NT2/D1 (cell line): Measurements from ENCODE around the gene MVK.

Experiments
- DNase-seq: peaks from one replicate; pipeline ENCODE4 v3.0.0-alpha.2; 2011; ENCODE audit warnings: low read depth, low spot score
- H3K27me3 ChIP-seq: 2 replicates; pipeline ENCODE4 v1.6.0; 2011; ENCODE audit warnings: mild to moderate bottlenecking; ENCODE audit not compliant: insufficient read length, insufficient read depth
- H3K36me3 ChIP-seq: 2 replicates; pipeline ENCODE4 v1.6.1; 2011; ENCODE audit warnings: mild to moderate bottlenecking, low read length, mixed read lengths; ENCODE audit not compliant: insufficient read depth, insufficient read length
- H3K4me1 ChIP-seq: 2 replicates; pipeline ENCODE4 v1.5.1; 2011; ENCODE audit not compliant: insufficient read depth, insufficient read length
- H3K4me3 ChIP-seq: 2 replicates; pipeline ENCODE4 v1.5.1; 2011; ENCODE audit warnings: low read depth; ENCODE audit not compliant: insufficient read length
- H3K9ac ChIP-seq: 2 replicates; pipeline ENCODE4 v1.6.0; 2011; ENCODE audit warnings: low read depth; ENCODE audit not compliant: insufficient read length
- H3K9me3 ChIP-seq: 2 replicates; pipeline ENCODE4 v1.5.1; 2011; ENCODE audit warnings: mild to moderate bottlenecking, low read length; ENCODE audit not compliant: insufficient read depth
- SUZ12 ChIP-seq: IDR thresholded peaks from 2 replicates; pipeline ENCODE4 v1.6.1; 2011; ENCODE audit not compliant: insufficient read length, insufficient read depth; ENCODE audit errors: extremely low read depth
- YY1 ChIP-seq: IDR thresholded peaks from 2 replicates; pipeline ENCODE4 v1.6.1; 2011; ENCODE audit not compliant: insufficient read length, insufficient read depth
- ZNF274 ChIP-seq: IDR thresholded peaks from 2 replicates; pipeline ENCODE4 v1.6.1; 2011; ENCODE audit warnings: mild to moderate bottlenecking, low read depth, low read length

Gene MVK

GRCh38 chr12:109532721-109533486 lies 40.7 kb upstream of the MVK start:
- Histone ChIP-seq H3K36me3 (peaks cover 79% of the 10 kb centered on the region), H3K9me3 (no peaks in the 10 kb centered on the region), H3K4me3 (no peak overlapping the region), H3K9ac (no peak overlapping the region), H3K4me1 (no peaks in the 10 kb centered on the region), H3K27me3 (no peaks in the 10 kb centered on the region)
- DNase-seq: no peak
- no peak for TF ChIP-seq SUZ12
- no peak for TF ChIP-seq ZNF274
- no peak for TF ChIP-seq YY1

GRCh38 chr12:109533487-109533740 lies 40.2 kb upstream of the MVK start:
- Histone ChIP-seq H3K9ac (no peak overlapping the region), H3K27me3 (no peaks in the 10 kb centered on the region)
- no peak for TF ChIP-seq YY1
- TF ChIP-seq ZNF274: no peak

GRCh38 chr12:109534456-109534855 lies 39.1 kb upstream of the MVK start:
- DNase-seq: no peak
- TF ChIP-seq ZNF274 (no peak), YY1 (no peak)
- peaks cover 74% of the 10 kb centered on the region for H3K36me3 ChIP-seq
- H3K9me3 ChIP-seq: no peaks in the 10 kb centered on the region
- no peaks in the 10 kb centered on the region for H3K4me1 ChIP-seq
- H3K9ac ChIP-seq: no peak overlapping the region
- no peak overlapping the region for H3K4me3 ChIP-seq
- H3K27me3 ChIP-seq: no peaks in the 10 kb centered on the region

More at GRCh38 chr12:109533487-109533740, 40.2 kb upstream of the MVK start:
- Histone ChIP-seq H3K4me1 (no peaks in the 10 kb centered on the region), H3K9me3 (no peaks in the 10 kb centered on the region), H3K4me3 (no peak overlapping the region), H3K36me3 (peaks cover 74% of the 10 kb centered on the region)
- DNase-seq: no peak

GRCh38 chr12:109535231-109535862 lies 38.2 kb upstream of the MVK start:
- peaks cover 71% of the 10 kb centered on the region for H3K36me3 ChIP-seq
- H3K4me1 ChIP-seq: no peaks in the 10 kb centered on the region
- no peaks in the 10 kb centered on the region for H3K27me3 ChIP-seq
- no peak for DNase-seq
- no peak for TF ChIP-seq ZNF274
- no peak for TF ChIP-seq YY1
- TF ChIP-seq SUZ12: no peak
- H3K4me3 ChIP-seq: no peak overlapping the region
- no peaks in the 10 kb centered on the region for H3K9me3 ChIP-seq
- H3K9ac ChIP-seq: no peak overlapping the region

GRCh38 chr12:109535863-109536250 lies 37.7 kb upstream of the MVK start:
- H3K27me3 ChIP-seq: no peaks in the 10 kb centered on the region
- H3K4me1 ChIP-seq: no peaks in the 10 kb centered on the region
- H3K9ac ChIP-seq: no peak overlapping the region
- TF ChIP-seq ZNF274 (no peak), SUZ12 (no peak), YY1 (no peak)
- H3K36me3 ChIP-seq: peaks cover 66% of the 10 kb centered on the region
- H3K4me3 ChIP-seq: no peak overlapping the region
- H3K9me3 ChIP-seq: no peaks in the 10 kb centered on the region
- DNase-seq: no peak

- H3K9ac ChIP-seq: no peak overlapping the region
- H3K36me3 ChIP-seq: peaks cover 54% of the 10 kb centered on the region
- no peak for DNase-seq
- H3K4me3 ChIP-seq: no peak overlapping the region
- H3K4me1 ChIP-seq: no peaks in the 10 kb centered on the region
- no peak for TF ChIP-seq YY1
- no peak for TF ChIP-seq SUZ12
- no peak for TF ChIP-seq ZNF274
- no peaks in the 10 kb centered on the region for H3K9me3 ChIP-seq
- H3K27me3 ChIP-seq: no peaks in the 10 kb centered on the region
These were observed 36.5 kb upstream of the MVK start for GRCh38 chr12:109537136-109537535.

- Histone ChIP-seq H3K4me1 (no peaks in the 10 kb centered on the region), H3K27me3 (no peaks in the 10 kb centered on the region), H3K36me3 (peaks cover 43% of the 10 kb centered on the region), H3K4me3 (no peak overlapping the region), H3K9me3 (no peaks in the 10 kb centered on the region), H3K9ac (no peak overlapping the region)
- DNase-seq: no peak
- TF ChIP-seq YY1 (no peak), ZNF274 (no peak)
These were observed 35.3 kb upstream of the MVK start for GRCh38 chr12:109538191-109538863.

- H3K36me3 ChIP-seq: peaks cover 32% of the 10 kb centered on the region
- no peaks in the 10 kb centered on the region for H3K27me3 ChIP-seq
- H3K4me3 ChIP-seq: no peak overlapping the region
- no peaks in the 10 kb centered on the region for H3K9me3 ChIP-seq
- no peak overlapping the region for H3K9ac ChIP-seq
- H3K4me1 ChIP-seq: no peaks in the 10 kb centered on the region
- TF ChIP-seq ZNF274: no peak
- no peak for TF ChIP-seq YY1
- no peak for DNase-seq
These were observed 34.1 kb upstream of the MVK start for GRCh38 chr12:109539508-109539907.
